ENCODE data around the gene GMDS. TPM values are rescaled to one million over a fixed set of nuclear protein-coding genes. Genes with fewer than 3 reads are reported as not detected.

GMDS gene
- total RNA-seq, 1 donor from 2014 or later = 17.9 TPM

DNA sequence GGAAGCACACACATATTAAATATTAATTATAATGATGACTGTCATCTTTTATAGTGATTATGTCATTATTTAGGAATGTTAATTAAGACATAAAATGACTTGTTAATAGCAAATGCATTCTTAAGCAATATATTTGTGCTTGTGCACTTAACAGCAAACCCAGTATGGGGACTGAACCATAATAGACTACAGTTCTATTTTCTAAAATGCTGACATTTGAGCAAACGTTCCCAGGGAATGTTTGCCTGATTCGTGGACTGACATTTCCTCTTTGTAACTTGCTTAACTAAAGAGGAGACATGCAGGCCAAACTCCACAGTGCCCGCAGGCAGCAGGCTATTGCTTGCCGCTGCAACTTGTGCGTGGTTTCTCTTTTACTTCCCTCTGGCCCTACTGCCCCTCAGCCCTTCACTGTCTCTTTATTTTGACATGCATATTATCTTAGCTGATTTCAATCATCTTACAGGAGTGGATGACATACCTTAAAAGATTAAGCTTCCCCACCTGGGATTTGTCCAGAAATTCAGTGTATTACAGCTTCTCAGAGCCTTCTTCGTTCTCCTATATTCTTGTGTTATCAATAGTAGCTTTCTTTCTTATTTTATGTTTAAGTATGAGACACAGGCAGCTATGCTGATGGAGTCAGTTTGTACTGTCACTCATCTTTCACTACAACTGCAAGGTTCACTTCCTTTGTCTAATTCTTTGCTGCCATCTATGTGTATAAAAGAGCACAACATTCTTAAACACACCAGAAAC is 141.5 kb downstream of the GMDS start:
- DNase-seq (ENCODE audit: low read depth) = no peak
- peak overlapping the region; percentile 36 for H3K4me3 ChIP-seq (ENCODE audit: low read depth, low read length)

DNA sequence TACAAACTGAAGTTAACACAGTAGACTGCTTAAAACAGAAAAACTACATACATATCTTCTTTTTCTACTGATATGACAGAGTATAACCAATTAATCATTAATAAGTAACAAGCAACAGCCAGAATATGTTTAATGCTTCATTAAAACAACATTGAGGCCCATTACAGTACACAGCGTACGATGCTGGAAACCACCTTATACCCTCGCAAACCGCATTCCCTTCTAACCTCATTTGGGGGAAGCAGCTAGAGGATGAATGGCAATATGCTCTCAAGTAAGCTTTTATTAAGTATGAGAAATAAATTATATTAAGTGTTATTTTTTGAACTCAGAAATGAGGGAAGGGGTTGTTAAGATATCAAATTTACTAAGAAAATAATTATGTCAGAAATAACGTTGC is 142.4 kb downstream of the GMDS start:
- DNase-seq (ENCODE audit: low read depth) = no peak
- TF ChIP-seq, protein P1, sequence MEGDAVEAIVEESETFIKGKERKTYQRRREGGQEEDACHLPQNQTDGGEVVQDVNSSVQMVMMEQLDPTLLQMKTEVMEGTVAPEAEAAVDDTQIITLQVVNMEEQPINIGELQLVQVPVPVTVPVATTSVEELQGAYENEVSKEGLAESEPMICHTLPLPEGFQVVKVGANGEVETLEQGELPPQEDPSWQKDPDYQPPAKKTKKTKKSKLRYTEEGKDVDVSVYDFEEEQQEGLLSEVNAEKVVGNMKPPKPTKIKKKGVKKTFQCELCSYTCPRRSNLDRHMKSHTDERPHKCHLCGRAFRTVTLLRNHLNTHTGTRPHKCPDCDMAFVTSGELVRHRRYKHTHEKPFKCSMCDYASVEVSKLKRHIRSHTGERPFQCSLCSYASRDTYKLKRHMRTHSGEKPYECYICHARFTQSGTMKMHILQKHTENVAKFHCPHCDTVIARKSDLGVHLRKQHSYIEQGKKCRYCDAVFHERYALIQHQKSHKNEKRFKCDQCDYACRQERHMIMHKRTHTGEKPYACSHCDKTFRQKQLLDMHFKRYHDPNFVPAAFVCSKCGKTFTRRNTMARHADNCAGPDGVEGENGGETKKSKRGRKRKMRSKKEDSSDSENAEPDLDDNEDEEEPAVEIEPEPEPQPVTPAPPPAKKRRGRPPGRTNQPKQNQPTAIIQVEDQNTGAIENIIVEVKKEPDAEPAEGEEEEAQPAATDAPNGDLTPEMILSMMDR (conservative IDR thresholded peaks at IDR 0.05; ENCODE audit: low read depth, low read length) = no peak
- no peak overlapping the region for H3K4me3 ChIP-seq (ENCODE audit: low read depth, low read length)

More for the DNA sequence above, 141.5 kb downstream of the GMDS start:
- TF ChIP-seq, protein P1 (conservative IDR thresholded peaks at IDR 0.05; ENCODE audit: low read depth, low read length) = peak; percentile 71

DNA sequence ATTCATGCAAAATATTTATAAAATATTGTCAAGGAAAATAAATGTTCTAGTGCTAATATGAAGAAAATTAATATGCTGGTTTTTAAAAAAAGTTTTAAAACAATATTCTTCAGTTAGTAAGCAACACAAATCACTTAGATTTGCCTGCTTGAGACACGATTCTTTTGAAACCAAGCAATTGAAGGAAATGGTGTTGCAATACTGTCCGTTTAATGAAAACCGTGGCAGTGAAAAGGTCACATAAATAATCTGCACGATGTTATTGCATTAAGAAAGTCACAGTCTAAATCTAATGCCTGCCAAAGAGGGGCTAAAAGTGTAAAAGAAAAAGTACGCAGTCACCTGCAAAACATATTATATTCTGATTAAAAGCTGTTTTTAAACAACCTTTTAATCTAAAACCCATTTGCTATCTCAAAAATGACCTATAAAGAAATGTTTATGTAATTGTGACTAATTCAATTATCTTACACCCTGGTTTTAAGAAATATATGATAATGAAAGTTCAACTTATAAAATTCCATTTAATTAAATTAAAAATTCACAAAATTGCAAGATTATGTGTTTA is 143.0 kb downstream of the GMDS start:
- TF ChIP-seq, protein P1 (conservative IDR thresholded peaks at IDR 0.05; ENCODE audit: low read depth, low read length) = no peak
- no peak for DNase-seq (ENCODE audit: low read depth)
- no peak overlapping the region for H3K4me3 ChIP-seq (ENCODE audit: low read depth, low read length)

DNA sequence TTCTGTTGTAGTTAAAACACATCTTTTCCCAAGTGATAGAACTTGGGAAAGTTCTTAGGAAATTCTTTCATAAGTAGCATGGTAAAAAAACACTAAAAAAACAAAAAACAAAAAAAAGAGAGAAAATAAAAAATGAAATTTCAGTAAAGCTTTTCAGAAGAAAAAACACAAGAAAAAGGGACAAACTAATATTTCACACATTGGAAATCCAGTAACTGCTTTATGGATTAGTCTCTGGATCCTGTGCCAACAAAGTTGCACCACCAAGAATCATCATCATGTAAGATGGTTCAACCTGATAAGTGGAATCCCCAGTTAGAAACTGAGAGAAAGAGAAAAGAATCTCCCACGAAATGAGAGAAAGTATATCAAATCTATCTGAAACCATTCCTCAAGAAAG is 144.2 kb downstream of the GMDS start:
- H3K4me3 ChIP-seq (ENCODE audit: low read depth, low read length) = no peak overlapping the region
- DNase-seq (ENCODE audit: low read depth) = no peak
- TF ChIP-seq, protein P1 (conservative IDR thresholded peaks at IDR 0.05; ENCODE audit: low read depth, low read length) = no peak

DNA sequence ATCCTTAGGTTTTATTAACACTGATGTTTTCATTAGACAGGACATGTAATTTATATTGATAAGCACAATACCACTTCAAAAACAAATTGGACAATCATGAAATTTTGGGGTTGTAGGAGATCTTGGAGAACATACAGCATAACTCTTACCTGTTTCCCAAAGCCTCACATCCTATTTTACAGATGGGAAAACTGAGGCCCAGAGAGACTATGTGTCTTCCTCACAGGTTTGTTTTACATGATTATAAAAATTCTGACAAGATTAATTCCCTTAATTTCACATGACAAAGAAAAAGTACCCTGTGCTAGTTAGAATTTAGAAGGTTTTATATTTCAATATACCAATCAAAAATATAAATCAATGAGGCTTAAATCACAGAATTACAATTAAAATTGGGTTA is 145.5 kb downstream of the GMDS start:
- TF ChIP-seq, protein P1 (conservative IDR thresholded peaks at IDR 0.05; ENCODE audit: low read depth, low read length) = no peak
- H3K4me3 ChIP-seq (ENCODE audit: low read depth, low read length) = no peak overlapping the region
- DNase-seq (ENCODE audit: low read depth) = no peak

DNA sequence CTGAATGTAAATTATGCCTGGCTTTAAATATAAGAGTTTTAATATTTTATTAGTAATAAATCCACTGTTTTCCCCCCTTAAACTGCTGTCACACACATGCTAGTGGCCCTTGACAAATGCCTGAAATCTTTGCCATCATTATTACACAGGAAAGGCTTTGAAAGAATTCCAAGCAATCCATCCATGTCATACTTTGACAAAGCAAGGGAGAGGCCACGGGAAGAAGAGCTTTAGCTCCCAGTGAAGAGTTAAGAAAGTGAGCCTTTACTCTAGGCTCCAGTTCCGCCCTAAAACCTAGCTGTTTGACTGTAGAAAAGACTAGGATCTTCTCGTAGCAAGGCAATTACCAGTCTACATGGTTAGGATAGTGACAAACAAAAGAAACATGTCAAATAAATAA is 147.9 kb downstream of the GMDS start:
- TF ChIP-seq, protein P1 (conservative IDR thresholded peaks at IDR 0.05; ENCODE audit: low read depth, low read length) = no peak
- DNase-seq (ENCODE audit: low read depth) = no peak
- H3K4me3 ChIP-seq (ENCODE audit: low read depth, low read length) = no peak overlapping the region

DNA sequence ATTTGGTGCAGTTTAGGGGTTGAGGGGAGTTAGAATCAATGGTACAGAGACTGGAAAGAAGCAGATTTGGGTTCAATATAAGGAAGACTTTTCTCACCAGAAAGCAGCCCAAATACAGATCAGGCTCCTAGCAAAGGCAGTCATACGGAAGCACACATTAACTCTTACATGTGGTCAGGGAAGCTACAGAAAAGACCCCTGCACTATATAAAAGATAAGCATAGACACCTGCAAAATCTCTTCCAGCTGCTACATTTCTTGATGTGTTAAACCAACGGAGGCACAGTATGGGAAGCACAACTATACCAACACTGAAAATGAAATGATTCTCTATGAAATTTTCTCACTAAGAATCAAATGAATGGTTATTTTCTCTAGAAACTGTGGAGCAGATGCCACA is 150.8 kb downstream of the GMDS start:
- TF ChIP-seq, protein P1 (conservative IDR thresholded peaks at IDR 0.05; ENCODE audit: low read depth, low read length) = no peak

More for the DNA sequence above, 150.8 kb downstream of the GMDS start:
- H3K4me3 ChIP-seq (ENCODE audit: low read depth, low read length) = no peak overlapping the region
- no peak for DNase-seq (ENCODE audit: low read depth)
